ENCODE data around the gene KRT79. TPM values are rescaled to one million over a fixed set of nuclear protein-coding genes. Genes with fewer than 3 reads are reported as not detected.

Gene KRT79
- total and polyA plus RNA-seq, 8 donors, result 0.32 to 0.58 TPM; not detected in 6

GRCh38 chr12:52828156-52828555 is 6.0 kb downstream of the KRT79 start:
- Histone ChIP-seq H3K36me3 (no peaks in the 10 kb centered on the region), H3K27ac (no peak overlapping the region), H3K9me3 (no peaks in the 10 kb centered on the region), H3K27me3 (peaks cover 0 to 35% of the 10 kb centered on the region in 2 donors), H3K4me1 (no peaks in the 10 kb centered on the region), H3K4me3 (no peak overlapping the region)
- no peak for DNase-seq
- no peak for TF ChIP-seq CTCF (IDR thresholded peaks at IDR 0.05)
- ATAC-seq, result no peak
- intact Hi-C loops (cut with DNase I), result no loop called here

GRCh38 chr12:52827499-52828090 is 6.5 kb downstream of the KRT79 start:
- ATAC-seq (no peak), DNase-seq (no peak)
- no peaks in the 10 kb centered on the region for H3K4me1 ChIP-seq
- no peak for TF ChIP-seq CTCF (IDR thresholded peaks at IDR 0.05)
- intact Hi-C loops (cut with DNase I), result no loop called here
- H3K4me3 ChIP-seq, result no peak overlapping the region
- H3K36me3 ChIP-seq, result no peaks in the 10 kb centered on the region
- peaks cover 0 to 35% of the 10 kb centered on the region in 2 donors for H3K27me3 ChIP-seq
- H3K9me3 ChIP-seq, result no peaks in the 10 kb centered on the region
- no peak overlapping the region for H3K27ac ChIP-seq

GRCh38 chr12:52826611-52827498 is 7.3 kb downstream of the KRT79 start:
- TF ChIP-seq CTCF (IDR thresholded peaks at IDR 0.05), result no peak
- no peak for DNase-seq
- Histone ChIP-seq H3K36me3 (no peaks in the 10 kb centered on the region), H3K9me3 (no peaks in the 10 kb centered on the region), H3K27ac (no peak overlapping the region), H3K4me3 (no peak overlapping the region), H3K4me1 (no peaks in the 10 kb centered on the region), H3K27me3 (peaks cover 0 to 34% of the 10 kb centered on the region in 2 donors)
- ATAC-seq, result peak; percentile 44
- intact Hi-C loops (cut with DNase I), result no loop called here

GRCh38 chr12:52825961-52826360 is 8.2 kb downstream of the KRT79 start:
- ATAC-seq (no peak), DNase-seq (no peak)
- H3K36me3 ChIP-seq, result no peaks in the 10 kb centered on the region
- intact Hi-C loops (cut with DNase I), result no loop called here
- no peaks in the 10 kb centered on the region for H3K9me3 ChIP-seq
- no peak overlapping the region for H3K4me3 ChIP-seq
- no peak overlapping the region for H3K27ac ChIP-seq
- no peaks in the 10 kb centered on the region for H3K4me1 ChIP-seq
- peaks cover 0 to 43% of the 10 kb centered on the region in 2 donors for H3K27me3 ChIP-seq
- no peak for TF ChIP-seq CTCF (IDR thresholded peaks at IDR 0.05)

- DNase-seq (no peak), ATAC-seq (no peak)
Measured at GRCh38 chr12:52824741-52825410, 9.2 kb downstream of the KRT79 start.

More at GRCh38 chr12:52824741-52825410, 9.2 kb downstream of the KRT79 start:
- no peak overlapping the region for H3K4me3 ChIP-seq
- intact Hi-C loops (cut with DNase I), result no loop called here
- no peaks in the 10 kb centered on the region for H3K36me3 ChIP-seq
- no peaks in the 10 kb centered on the region for H3K4me1 ChIP-seq
- H3K9me3 ChIP-seq, result no peaks in the 10 kb centered on the region
- H3K27me3 ChIP-seq, result peaks cover 0 to 54% of the 10 kb centered on the region in 2 donors
- H3K27ac ChIP-seq, result no peak overlapping the region
- TF ChIP-seq CTCF (IDR thresholded peaks at IDR 0.05), result no peak
